Brain microvascular endothelial cell (primary cell): ENCODE data around the gene RAB3B.

Experiments
- DNase-seq: peaks from one replicate; pipeline ENCODE4 v3.0.0-alpha.2; 2020
- H3K27ac ChIP-seq: fragments of 250-450 bp; sonication (Bioruptor Pico); 2 replicates; pipeline ENCODE4 v1.5.1; 2020; ENCODE audit warnings: mild to moderate bottlenecking, moderate library complexity
- H3K27me3 ChIP-seq: fragments of 250-450 bp; sonication (Bioruptor Pico); replicated peaks from 2 replicates; pipeline ENCODE4 v1.5.1; 2020; ENCODE audit warnings: mild to moderate bottlenecking
- H3K36me3 ChIP-seq: fragments of 250-450 bp; sonication (Bioruptor Pico); replicated peaks from 2 replicates; pipeline ENCODE4 v1.5.1; 2020; ENCODE audit warnings: mild to moderate bottlenecking
- H3K4me3 ChIP-seq: 2 replicates; pipeline ENCODE4 v1.5.1; 2011; ENCODE audit warnings: low read depth, mild to moderate bottlenecking, control low read depth, low read length, moderate library complexity
- in situ Hi-C: cut with HindIII; loops from 2 replicates; pipeline ENCODE4 v1.10.0; 2017; ENCODE audit warnings: low sequenced_read_pairs, low pct_ligation_motif_present
- TF ChIP-seq, protein P1 (sequence below): IDR thresholded peaks from 2 replicates; pipeline ENCODE4 v1.5.1; 2011; ENCODE audit warnings: low read depth, mild to moderate bottlenecking, moderate library complexity, low read length, control low read depth, inconsistent platforms; ENCODE audit errors: missing control alignments

RAB3B gene

DNA sequence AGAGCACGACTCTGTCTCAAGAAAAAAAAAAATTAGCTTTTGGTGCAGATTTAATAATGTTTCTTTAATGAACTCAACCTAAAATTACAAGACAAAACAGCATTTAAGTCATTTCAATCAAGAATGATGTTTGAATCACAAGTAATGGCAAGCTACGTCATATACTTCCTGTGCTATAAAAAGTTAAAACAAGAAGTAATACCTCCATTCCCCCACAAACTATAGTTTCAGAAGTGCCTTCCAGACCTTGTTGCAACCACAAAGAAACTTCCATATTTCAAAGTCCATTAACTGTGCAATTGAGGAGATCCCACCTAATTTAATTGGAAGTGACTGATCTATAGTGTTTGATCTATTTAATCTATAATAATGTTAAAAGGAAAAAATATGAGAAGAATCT, 127.1 kb downstream of the RAB3B start:
- H3K27ac ChIP-seq: no peak overlapping the region
- H3K36me3 ChIP-seq: no peaks in the 10 kb centered on the region
- H3K4me3 ChIP-seq: no peak overlapping the region
- in situ Hi-C loops: no loop called here
- DNase-seq: no peak
- TF ChIP-seq, protein P1, sequence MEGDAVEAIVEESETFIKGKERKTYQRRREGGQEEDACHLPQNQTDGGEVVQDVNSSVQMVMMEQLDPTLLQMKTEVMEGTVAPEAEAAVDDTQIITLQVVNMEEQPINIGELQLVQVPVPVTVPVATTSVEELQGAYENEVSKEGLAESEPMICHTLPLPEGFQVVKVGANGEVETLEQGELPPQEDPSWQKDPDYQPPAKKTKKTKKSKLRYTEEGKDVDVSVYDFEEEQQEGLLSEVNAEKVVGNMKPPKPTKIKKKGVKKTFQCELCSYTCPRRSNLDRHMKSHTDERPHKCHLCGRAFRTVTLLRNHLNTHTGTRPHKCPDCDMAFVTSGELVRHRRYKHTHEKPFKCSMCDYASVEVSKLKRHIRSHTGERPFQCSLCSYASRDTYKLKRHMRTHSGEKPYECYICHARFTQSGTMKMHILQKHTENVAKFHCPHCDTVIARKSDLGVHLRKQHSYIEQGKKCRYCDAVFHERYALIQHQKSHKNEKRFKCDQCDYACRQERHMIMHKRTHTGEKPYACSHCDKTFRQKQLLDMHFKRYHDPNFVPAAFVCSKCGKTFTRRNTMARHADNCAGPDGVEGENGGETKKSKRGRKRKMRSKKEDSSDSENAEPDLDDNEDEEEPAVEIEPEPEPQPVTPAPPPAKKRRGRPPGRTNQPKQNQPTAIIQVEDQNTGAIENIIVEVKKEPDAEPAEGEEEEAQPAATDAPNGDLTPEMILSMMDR: no peak
- no peaks in the 10 kb centered on the region for H3K27me3 ChIP-seq

DNA sequence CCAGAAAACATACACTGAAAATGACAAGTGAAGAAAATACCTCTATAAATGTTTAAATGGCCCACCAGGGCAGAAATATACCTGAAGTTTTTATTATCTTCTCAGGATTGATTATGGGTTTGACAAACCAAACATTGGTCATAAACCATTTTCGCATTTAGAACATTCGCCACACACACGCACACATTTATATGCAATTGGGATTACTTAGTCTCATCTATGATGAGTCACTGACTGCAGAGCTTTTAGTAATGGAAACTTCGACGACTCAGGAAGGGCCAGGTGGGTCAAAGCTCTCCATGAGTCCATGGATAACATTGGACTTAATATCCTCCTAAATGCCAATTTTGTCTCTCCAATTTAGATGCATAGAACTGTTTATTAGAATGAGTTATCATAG, 128.8 kb downstream of the RAB3B start:
- TF ChIP-seq, protein P1: no peak
- Histone ChIP-seq H3K36me3 (no peaks in the 10 kb centered on the region), H3K4me3 (no peak overlapping the region), H3K27me3 (no peaks in the 10 kb centered on the region), H3K27ac (no peak overlapping the region)
- DNase-seq: no peak
- in situ Hi-C loops: no loop called here

DNA sequence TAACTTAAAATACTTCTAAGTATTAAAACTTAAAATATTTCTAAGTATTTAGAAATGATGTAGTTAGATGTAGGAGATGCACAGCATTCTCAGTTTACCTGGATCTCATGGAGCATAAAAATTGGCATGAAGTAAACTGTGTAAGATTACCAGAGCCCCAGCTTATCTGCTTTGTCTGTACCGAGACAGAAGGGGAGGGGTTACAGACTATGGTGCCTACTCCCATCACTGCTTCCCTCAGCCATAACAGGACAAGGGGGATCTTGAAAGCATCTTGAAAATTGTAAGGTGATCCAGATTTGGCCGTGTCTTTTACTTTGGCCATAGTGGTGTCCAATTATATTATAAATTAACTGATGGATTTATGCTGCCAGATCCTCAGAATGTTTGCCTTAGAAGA, 130.8 kb downstream of the RAB3B start:
- in situ Hi-C loops: no loop called here
- Histone ChIP-seq H3K27ac (no peak overlapping the region), H3K4me3 (no peak overlapping the region), H3K36me3 (no peaks in the 10 kb centered on the region), H3K27me3 (no peaks in the 10 kb centered on the region)
- TF ChIP-seq, protein P1: no peak
- DNase-seq: no peak

DNA sequence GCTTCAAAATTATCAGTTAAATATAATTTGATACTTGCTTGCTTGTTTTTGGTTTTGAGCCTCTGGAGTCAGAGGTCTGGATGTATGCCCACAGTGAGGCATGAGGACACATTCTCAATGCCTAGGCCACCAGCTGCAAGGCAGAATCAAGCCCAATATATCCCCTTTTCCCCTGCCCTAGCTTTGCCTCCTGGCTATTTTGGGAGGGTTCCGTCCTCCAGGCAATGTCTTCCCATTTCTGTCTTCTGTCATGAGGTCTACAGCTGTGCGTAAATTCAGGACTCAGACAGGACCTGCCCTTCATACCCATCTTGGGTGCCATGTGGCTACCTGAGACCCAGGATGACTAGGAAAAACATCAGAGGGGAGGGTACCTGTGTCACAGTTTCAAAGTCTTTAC, 131.2 kb downstream of the RAB3B start:
- no peaks in the 10 kb centered on the region for H3K36me3 ChIP-seq

DNA sequence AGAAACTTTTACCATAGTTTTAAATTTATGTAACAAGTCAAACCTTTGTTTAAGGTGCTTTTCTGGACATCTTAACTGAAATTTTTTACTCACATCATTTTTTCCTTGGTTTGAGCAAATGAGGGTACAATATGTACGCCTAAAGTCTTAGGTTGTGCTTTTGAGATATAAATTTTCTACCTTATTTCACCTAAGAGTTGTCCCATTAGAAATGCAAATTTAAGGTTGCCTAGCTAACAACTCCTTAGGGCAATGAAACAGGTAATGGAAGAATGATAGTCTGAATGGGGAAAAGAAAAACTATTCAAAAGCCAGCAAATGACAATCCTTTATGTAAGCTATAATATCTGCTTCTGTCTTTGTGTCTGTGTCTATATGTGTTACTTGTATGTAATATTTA, 131.6 kb downstream of the RAB3B start:
- in situ Hi-C loops: no loop called here

More for the DNA sequence above, 131.2 kb downstream of the RAB3B start:
- no peaks in the 10 kb centered on the region for H3K27me3 ChIP-seq
- TF ChIP-seq, protein P1: no peak
- no peak overlapping the region for H3K4me3 ChIP-seq
- DNase-seq: no peak
- in situ Hi-C loops: no loop called here
- H3K27ac ChIP-seq: no peak overlapping the region

More for the DNA sequence above, 131.6 kb downstream of the RAB3B start:
- no peak overlapping the region for H3K4me3 ChIP-seq
- H3K27me3 ChIP-seq: no peaks in the 10 kb centered on the region
- H3K27ac ChIP-seq: no peak overlapping the region
- TF ChIP-seq, protein P1: no peak
- no peaks in the 10 kb centered on the region for H3K36me3 ChIP-seq
- no peak for DNase-seq
